GM23248 (cell line): ENCODE results near the gene SOSTDC1.
"Not testable (repeated sequence)": the region's sequence is repeated elsewhere in the genome, so short reads cannot be mapped to it uniquely, and the experiment has no call there.

Experiments used
- EZH2 ChIP-seq: fragments of 200-600 bp; sonication (generic); IDR thresholded peaks from 2 replicates; pipeline ENCODE4 v1.6.1; 2018; ENCODE audit warnings: antibody characterized with exemption, mild to moderate bottlenecking; ENCODE audit not compliant: insufficient read depth, poor library complexity, severe bottlenecking
- EZH2phosphoT487 ChIP-seq: fragments of 200-600 bp; sonication (generic); IDR thresholded peaks from 2 replicates; pipeline ENCODE4 v1.6.1; 2018; ENCODE audit warnings: antibody characterized with exemption, moderate library complexity, mild to moderate bottlenecking, low read depth; ENCODE audit not compliant: insufficient read depth

- TF ChIP-seq EZH2, EZH2phosphoT487: not testable (repeated sequence)
Observed at GRCh38 chr7:16456303-16456702, 9.2 kb downstream of the SOSTDC1 start.
